GM12801 (cell line): ENCODE results near the gene NPTXR.

ENCODE experiments used
- CTCF ChIP-seq: IDR thresholded peaks from one replicate; pipeline ENCODE4 v1.5.1; 2011; ENCODE audit warnings: control low read depth; ENCODE audit not compliant: insufficient read length; ENCODE audit errors: extremely low read depth

The NPTXR gene

GRCh38 chr22:38843657-38844314 lies at the start of gene NPTXR:
Gene NPTXR (minus strand): TSS chr22:38844028.
- no peak for TF ChIP-seq CTCF

GRCh38 chr22:38891256-38891655 lies 47.4 kb upstream of the NPTXR start:
- TF ChIP-seq CTCF: no peak

GRCh38 chr22:38890377-38890776 lies 46.5 kb upstream of the NPTXR start:
- no peak for TF ChIP-seq CTCF

- no peak for TF ChIP-seq CTCF
Measured at GRCh38 chr22:38886333-38886732, 42.5 kb upstream of the NPTXR start.

- TF ChIP-seq CTCF: no peak
Measured at GRCh38 chr22:38882972-38883622, 39.3 kb upstream of the NPTXR start.

- no peak for TF ChIP-seq CTCF
Measured at GRCh38 chr22:38881997-38882879, 38.4 kb upstream of the NPTXR start.

GRCh38 chr22:38881464-38881871 lies 37.6 kb upstream of the NPTXR start:
- TF ChIP-seq CTCF: no peak
